ENCODE measurements around the gene DPP8. TPM values are rescaled to one million over a fixed set of nuclear protein-coding genes. Genes with fewer than 3 reads are reported as not detected.
"Not testable (repeated sequence)": the region's sequence is repeated elsewhere in the genome, so short reads cannot be mapped to it uniquely, and the experiment has no call there.

DPP8 gene
- total RNA-seq, 6 experiments from 2014 or later = 7.6 to 12.3 (median 10.3) TPM

DNA sequence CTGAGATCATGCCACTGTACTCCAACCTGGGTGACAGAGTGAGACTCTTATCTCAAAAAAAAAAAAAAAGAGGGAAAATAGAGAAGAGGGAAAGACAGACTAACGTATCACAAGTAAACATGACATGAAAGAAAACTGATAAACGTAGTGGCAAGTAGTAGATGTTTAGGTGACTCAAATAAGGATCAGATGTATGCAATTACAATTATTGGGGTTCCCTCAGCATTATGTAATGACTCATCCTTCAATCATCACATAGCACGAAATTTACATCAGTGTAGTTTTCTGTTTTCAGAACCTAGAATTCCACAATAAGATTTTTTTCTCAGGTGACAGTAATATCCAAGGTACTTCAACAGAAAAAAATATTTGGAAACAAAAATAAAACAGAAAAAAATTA, 46.6 kb downstream of the DPP8 start:
- Histone ChIP-seq H3K4me1 (no peaks in the 10 kb centered on the region), H3K4me3 (no peak overlapping the region), H3K9me3 (no peaks in the 10 kb centered on the region), H3K36me3 (peaks cover 0 to 61% (median 16%) of the 10 kb centered on the region in 4 donors), H3K27ac (no peak overlapping the region), H3K27me3 (no peaks in the 10 kb centered on the region)
- DNase-seq (no peak), ATAC-seq (no peak)
- TF ChIP-seq, protein P1, sequence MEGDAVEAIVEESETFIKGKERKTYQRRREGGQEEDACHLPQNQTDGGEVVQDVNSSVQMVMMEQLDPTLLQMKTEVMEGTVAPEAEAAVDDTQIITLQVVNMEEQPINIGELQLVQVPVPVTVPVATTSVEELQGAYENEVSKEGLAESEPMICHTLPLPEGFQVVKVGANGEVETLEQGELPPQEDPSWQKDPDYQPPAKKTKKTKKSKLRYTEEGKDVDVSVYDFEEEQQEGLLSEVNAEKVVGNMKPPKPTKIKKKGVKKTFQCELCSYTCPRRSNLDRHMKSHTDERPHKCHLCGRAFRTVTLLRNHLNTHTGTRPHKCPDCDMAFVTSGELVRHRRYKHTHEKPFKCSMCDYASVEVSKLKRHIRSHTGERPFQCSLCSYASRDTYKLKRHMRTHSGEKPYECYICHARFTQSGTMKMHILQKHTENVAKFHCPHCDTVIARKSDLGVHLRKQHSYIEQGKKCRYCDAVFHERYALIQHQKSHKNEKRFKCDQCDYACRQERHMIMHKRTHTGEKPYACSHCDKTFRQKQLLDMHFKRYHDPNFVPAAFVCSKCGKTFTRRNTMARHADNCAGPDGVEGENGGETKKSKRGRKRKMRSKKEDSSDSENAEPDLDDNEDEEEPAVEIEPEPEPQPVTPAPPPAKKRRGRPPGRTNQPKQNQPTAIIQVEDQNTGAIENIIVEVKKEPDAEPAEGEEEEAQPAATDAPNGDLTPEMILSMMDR (IDR thresholded peaks at IDR 0.05) = no peak
- no peak for TF ChIP-seq POLR2A (IDR thresholded peaks at IDR 0.05)
- intact Hi-C loops (cut with DNase I) = no loop called here
- WGBS (ENCODE audit: insufficient coverage, low coverage, low lambda C conversion rate, missing lambda C conversion rate) = 71% methylated on average over 3 of the region's 3 CpGs

- intact Hi-C loops (cut with DNase I) = no loop called here
- no peak for TF ChIP-seq POLR2A (IDR thresholded peaks at IDR 0.05)
- TF ChIP-seq, protein P1 (IDR thresholded peaks at IDR 0.05) = no peak
- Histone ChIP-seq H3K36me3 (peaks cover 0 to 68% (median 27%) of the 10 kb centered on the region in 4 donors), H3K4me1 (no peaks in the 10 kb centered on the region), H3K27me3 (no peaks in the 10 kb centered on the region), H3K4me3 (no peak overlapping the region), H3K9me3 (no peaks in the 10 kb centered on the region), H3K27ac (no peak overlapping the region)
- ATAC-seq (no peak), DNase-seq (no peak)
- WGBS (ENCODE audit: insufficient coverage, low coverage, low lambda C conversion rate, missing lambda C conversion rate) = 97% methylated on average over 5 of the region's 5 CpGs
Observed at GRCh38 chr15:65468229-65468909, 49.1 kb downstream of the DPP8 start.

DNA sequence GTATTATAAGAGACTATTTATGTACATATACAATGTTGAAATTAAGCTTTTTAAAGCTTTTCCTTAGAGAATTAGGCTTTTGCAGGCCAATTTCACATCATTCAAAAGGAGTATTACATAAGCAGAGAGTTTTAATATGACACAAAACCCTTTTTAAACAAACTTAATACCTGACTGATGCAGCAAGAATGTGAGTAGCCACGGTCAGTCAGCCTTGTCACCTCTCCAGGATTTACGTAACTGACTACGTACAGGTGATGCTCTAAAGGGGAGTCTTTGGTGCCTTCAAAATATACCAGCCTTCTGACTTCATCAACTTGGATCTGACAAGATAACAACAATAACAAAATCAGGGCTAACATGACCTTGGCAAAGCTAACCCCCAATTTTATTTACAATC, 50.6 kb downstream of the DPP8 start:
- no peak for TF ChIP-seq POLR2A (IDR thresholded peaks at IDR 0.05)
- TF ChIP-seq, protein P1 (IDR thresholded peaks at IDR 0.05) = no peak
- Histone ChIP-seq H3K9me3 (no peaks in the 10 kb centered on the region), H3K27ac (no peak overlapping the region), H3K36me3 (peaks cover 0 to 68% (median 28%) of the 10 kb centered on the region in 4 donors), H3K27me3 (no peaks in the 10 kb centered on the region), H3K4me3 (no peak overlapping the region), H3K4me1 (no peaks in the 10 kb centered on the region)
- intact Hi-C loops (cut with DNase I) = no loop called here
- DNase-seq (no peak), ATAC-seq (no peak)
- WGBS (ENCODE audit: insufficient coverage, low coverage, low lambda C conversion rate, missing lambda C conversion rate) = 87% methylated on average over 3 of the region's 3 CpGs

- H3K27me3 ChIP-seq; ATAC-seq; intact Hi-C loops (cut with DNase I); H3K9me3 ChIP-seq; H3K4me3 ChIP-seq; H3K27ac ChIP-seq; H3K4me1 ChIP-seq; DNase-seq: not testable (repeated sequence)
- H3K36me3 ChIP-seq = peaks cover 0 to 85% (median 34%) of the 10 kb centered on the region in 4 donors
- WGBS (ENCODE audit: insufficient coverage, low coverage, low lambda C conversion rate, missing lambda C conversion rate) = 93% methylated on average over 6 of the region's 6 CpGs
Observed at GRCh38 chr15:65463096-65463495, 54.4 kb downstream of the DPP8 start.

GRCh38 chr15:65460741-65461347, 56.6 kb downstream of the DPP8 start:
- 84% methylated on average over 3 of the region's 5 CpGs for WGBS (ENCODE audit: insufficient coverage, low coverage, low lambda C conversion rate, missing lambda C conversion rate)
- intact Hi-C loops (cut with DNase I) = no loop called here
- ATAC-seq (no peak), DNase-seq (no peak)
- no peaks in the 10 kb centered on the region for H3K27me3 ChIP-seq
- H3K4me1 ChIP-seq = no peaks in the 10 kb centered on the region
- TF ChIP-seq, protein P1 (IDR thresholded peaks at IDR 0.05) = no peak
- no peak for TF ChIP-seq POLR2A (IDR thresholded peaks at IDR 0.05)
- H3K36me3 ChIP-seq = peaks cover 0 to 88% (median 29%) of the 10 kb centered on the region in 4 donors
- no peaks in the 10 kb centered on the region for H3K9me3 ChIP-seq
- H3K27ac ChIP-seq = no peak overlapping the region
- no peak overlapping the region for H3K4me3 ChIP-seq

DNA sequence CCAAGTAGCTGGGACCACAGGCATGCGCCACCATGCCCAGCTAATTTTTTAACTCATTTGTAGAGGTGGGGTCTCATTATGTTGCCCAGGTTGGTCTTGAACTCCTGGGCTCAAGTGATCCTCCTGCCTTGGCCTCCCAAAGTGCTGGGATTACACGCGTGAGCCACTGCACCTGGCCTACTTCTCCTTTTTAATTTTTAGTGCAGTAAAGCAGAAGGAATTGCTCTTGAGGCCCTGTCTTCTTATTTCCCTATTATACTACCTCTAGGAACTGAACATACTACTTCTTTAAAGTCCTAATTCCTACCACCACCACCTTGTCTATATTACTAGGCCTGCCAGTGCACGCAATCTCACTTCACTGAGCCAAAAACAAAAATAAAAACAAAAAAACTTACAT, 62.2 kb downstream of the DPP8 start:
- H3K27ac ChIP-seq; intact Hi-C loops (cut with DNase I); H3K27me3 ChIP-seq; H3K4me3 ChIP-seq; H3K9me3 ChIP-seq; DNase-seq; ATAC-seq; H3K4me1 ChIP-seq: not testable (repeated sequence)
- 86% methylated on average over 4 of the region's 4 CpGs for WGBS (ENCODE audit: insufficient coverage, low coverage, low lambda C conversion rate, missing lambda C conversion rate)
- peaks cover 0 to 88% (median 21%) of the 10 kb centered on the region in 4 donors for H3K36me3 ChIP-seq
